GM12878 (cell line): ENCODE data around the gene CSF3R.

Source experiments
- CHD2 ChIP-seq: IDR thresholded peaks from 2 replicates; pipeline ENCODE4 v1.6.1; 2011; ENCODE audit warnings: low read depth, low read length, improper control_type of control experiment, borderline replicate concordance
- CTCF ChIP-seq, 3 experiments: IDR thresholded peaks in 2 of 3; conservative IDR thresholded peaks in 1 of 3; 2 replicates each; pipeline ENCODE4 v1.5.1; 2011; ENCODE audit warnings: low read depth in 3 of 3, low read length in 3 of 3, mild to moderate bottlenecking in 3 of 3, control low read depth in 2 of 3, moderate library complexity in 2 of 3, inconsistent platforms in 1 of 3, mixed read lengths in 1 of 3; ENCODE audit not compliant: control insufficient read depth in 2 of 3, insufficient read depth in 1 of 3; ENCODE audit errors: extremely low read depth in 1 of 3
- EP300 ChIP-seq, 2 experiments: fragments of 150-350 bp in 1 of 2; IDR thresholded peaks; 2 replicates each; pipeline ENCODE4 v1.6.1; 2011 to 2012; ENCODE audit warnings: low read depth in 2 of 2, low read length in 2 of 2, borderline replicate concordance in 1 of 2, improper control_type of control experiment in 1 of 2, inconsistent platforms in 1 of 2; ENCODE audit not compliant: control insufficient read depth in 1 of 2
- KLF5 ChIP-seq: fragments of 450-650 bp; IDR thresholded peaks from 2 replicates; pipeline ENCODE4 v1.6.1; 2014; ENCODE audit warnings: mild to moderate bottlenecking; ENCODE audit not compliant: partially characterized antibody
- MYB ChIP-seq: fragments of 150-350 bp; IDR thresholded peaks from 2 replicates; pipeline ENCODE4 v1.6.1; 2014; ENCODE audit warnings: mild to moderate bottlenecking, low read depth, low read length, borderline replicate concordance
- NRF1 ChIP-seq: conservative IDR thresholded peaks from 2 replicates; pipeline ENCODE4 v1.6.1; 2011; ENCODE audit warnings: mild to moderate bottlenecking, low read depth, low read length, improper control_type of control experiment
- PAX8 ChIP-seq: fragments of 450-650 bp; IDR thresholded peaks from 2 replicates; pipeline ENCODE4 v1.6.1; 2017; ENCODE audit warnings: mild to moderate bottlenecking, moderate library complexity
- POLR2A ChIP-seq: IDR thresholded peaks from 2 replicates; pipeline ENCODE4 v1.6.1; 2011; ENCODE audit warnings: low read depth, mild to moderate bottlenecking, low read length
- RAD21 ChIP-seq: IDR thresholded peaks from 2 replicates; pipeline ENCODE4 v1.6.1; 2011; ENCODE audit warnings: mild to moderate bottlenecking, low read depth, low read length, moderate library complexity; ENCODE audit not compliant: insufficient read depth
- SP1 ChIP-seq: IDR thresholded peaks from one replicate; pipeline ENCODE4 v1.6.1; 2011; ENCODE audit warnings: low read depth, low read length
- TCF12 ChIP-seq: IDR thresholded peaks from 2 replicates; pipeline ENCODE4 v1.6.1; 2011; ENCODE audit warnings: low read depth, mild to moderate bottlenecking, low read length
- ZZZ3 ChIP-seq: IDR thresholded peaks from 2 replicates; pipeline ENCODE4 v1.6.1; 2011; ENCODE audit warnings: low read depth; ENCODE audit not compliant: control insufficient read depth, insufficient read length
- TF ChIP-seq, protein P1 (sequence below): IDR thresholded peaks from 2 replicates; pipeline ENCODE4 v1.6.1; 2011; ENCODE audit warnings: mild to moderate bottlenecking, low read depth, low read length, moderate library complexity; ENCODE audit not compliant: insufficient replicate concordance

- TF ChIP-seq, protein P1, sequence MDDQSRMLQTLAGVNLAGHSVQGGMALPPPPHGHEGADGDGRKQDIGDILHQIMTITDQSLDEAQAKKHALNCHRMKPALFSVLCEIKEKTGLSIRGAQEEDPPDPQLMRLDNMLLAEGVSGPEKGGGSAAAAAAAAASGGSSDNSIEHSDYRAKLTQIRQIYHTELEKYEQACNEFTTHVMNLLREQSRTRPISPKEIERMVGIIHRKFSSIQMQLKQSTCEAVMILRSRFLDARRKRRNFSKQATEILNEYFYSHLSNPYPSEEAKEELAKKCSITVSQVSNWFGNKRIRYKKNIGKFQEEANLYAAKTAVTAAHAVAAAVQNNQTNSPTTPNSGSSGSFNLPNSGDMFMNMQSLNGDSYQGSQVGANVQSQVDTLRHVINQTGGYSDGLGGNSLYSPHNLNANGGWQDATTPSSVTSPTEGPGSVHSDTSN = no peak
- TF ChIP-seq NRF1 (no peak), TCF12 (no peak), POLR2A (no peak), RAD21 (peak; percentile 56), PAX8 (no peak), ZZZ3 (no peak), EP300 (IDR thresholded peaks at IDR 0.05; ENCODE audit: borderline replicate concordance in 1 of 2, control insufficient read depth in 1 of 2, low read depth in 2 of 2, low read length in 2 of 2) (no peak), CTCF (IDR thresholded peaks at IDR 0.05 in 2 of 3, conservative IDR thresholded peaks at IDR 0.05 in 1 of 3; ENCODE audit: control insufficient read depth in 2 of 3, extremely low read depth in 1 of 3, insufficient read depth in 1 of 3, low read depth in 3 of 3, low read length in 3 of 3) (peak; percentile 45 to 55 (median 55); a peak in 4 of 6 replicates), MYB (no peak), KLF5 (no peak), SP1 (no peak), CHD2 (no peak)
Measured at GRCh38 chr1:36446271-36446670, 36.4 kb downstream of the CSF3R start.
